Dermis lymphatic vessel endothelial cell (primary cell): Measurements from ENCODE around the gene MYL10. TPM values are rescaled to one million over a fixed set of nuclear protein-coding genes. Genes with fewer than 3 reads are reported as not detected.

Experiments
- total RNA-seq: library from RNA; depleted of rRNA; stranded (reverse); fragments of >200 nt; gene quantifications from 2 replicates; pipeline ENCODE4 v1.2.1, GENCODE V29; 2014

MYL10 gene
- total RNA-seq, result not detected in 2 replicates

DNA sequence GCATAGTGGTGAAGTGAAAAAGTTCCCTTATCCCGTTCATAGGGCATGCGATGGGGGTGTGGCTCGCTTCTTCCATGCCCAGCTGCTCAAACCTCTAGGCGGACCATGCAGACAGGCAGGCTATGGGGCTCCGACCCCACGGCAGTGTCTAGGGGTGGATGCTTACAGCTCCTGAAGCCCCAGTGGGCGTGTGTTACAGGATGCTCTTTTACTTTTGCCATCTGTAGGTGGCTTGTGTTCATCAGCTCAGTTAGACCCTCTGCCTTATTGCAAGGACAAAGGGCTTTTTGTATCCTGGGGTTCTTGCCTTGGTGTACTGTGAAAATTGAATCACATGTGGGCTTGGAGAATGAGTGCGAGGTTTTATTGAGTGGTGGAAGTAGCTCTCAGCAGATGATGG, at the start of gene MYL10:
Gene MYL10 (minus strand): TSS at position 126 of the 400 bp plus-strand sequence. CDS start 178 bp downstream, outside the sequence.

Other genes starting within 250 kb of the MYL10 start
- gene CUX1, start 188.3 kb upstream of the MYL10 start, total RNA-seq, result 29.0 and 35.8 TPM in 2 replicates